Astrocyte (in vitro differentiated cells and primary cell): ENCODE data around the gene MICALL2. TPM values are rescaled to one million over a fixed set of nuclear protein-coding genes. Genes with fewer than 3 reads are reported as not detected.

Experiments
- DNase-seq: peaks from one replicate; pipeline ENCODE4 v3.0.0-alpha.2; 2010; ENCODE audit warnings: low read depth
- FAIRE-seq: peaks from 2 replicates; lab custom pipeline; 2011; peaks lifted over from hg19 to GRCh38; lab: Jason Lieb, UNC
- H2AFZ ChIP-seq: 2 replicates; pipeline ENCODE4 v1.6.0; 2012; ENCODE audit warnings: low read depth, low read length, inconsistent platforms
- H3K27ac ChIP-seq: 2 replicates; pipeline ENCODE4 v1.5.1; 2011; ENCODE audit warnings: low read depth, low read length, inconsistent platforms
- H3K27me3 ChIP-seq: 2 replicates; pipeline ENCODE4 v1.6.0; 2011; ENCODE audit warnings: low read length, inconsistent platforms; ENCODE audit not compliant: insufficient read depth
- H3K36me3 ChIP-seq: 2 replicates; pipeline ENCODE4 v1.5.1; 2011; ENCODE audit warnings: low read length, inconsistent platforms; ENCODE audit not compliant: insufficient read depth
- H3K4me1 ChIP-seq: 2 replicates; pipeline ENCODE4 v1.5.1; 2011; ENCODE audit warnings: low read length, inconsistent platforms; ENCODE audit not compliant: insufficient read depth
- H3K4me2 ChIP-seq: 2 replicates; pipeline ENCODE4 v1.6.0; 2012; ENCODE audit warnings: low read length, inconsistent platforms
- H3K4me3 ChIP-seq: 2 replicates; pipeline ENCODE4 v1.5.1; 2011; ENCODE audit warnings: low read depth, mild to moderate bottlenecking, low read length, inconsistent platforms; ENCODE audit not compliant: insufficient read depth
- H3K79me2 ChIP-seq: 2 replicates; pipeline ENCODE4 v1.6.0; 2012; ENCODE audit warnings: mild to moderate bottlenecking, low read length, inconsistent platforms; ENCODE audit not compliant: insufficient read depth
- H3K9ac ChIP-seq: 2 replicates; pipeline ENCODE4 v1.6.0; 2012; ENCODE audit warnings: mild to moderate bottlenecking, low read length, inconsistent platforms
- H3K9me3 ChIP-seq: 2 replicates; pipeline ENCODE4 v1.5.1; 2012; ENCODE audit warnings: low read depth, mild to moderate bottlenecking, low read length, inconsistent platforms; ENCODE audit not compliant: insufficient read depth
- H4K20me1 ChIP-seq: 2 replicates; pipeline ENCODE4 v1.6.0; 2012; ENCODE audit warnings: low read length, inconsistent platforms; ENCODE audit not compliant: insufficient read depth
- H3K27ac Mint-ChIP-seq: one replicate; pipeline ENCODE4 v1.8.0; 2021; ENCODE audit warnings: mild to moderate bottlenecking, mixed read lengths; ENCODE audit not compliant: unreplicated experiment
- H3K27me3 Mint-ChIP-seq: one replicate; pipeline ENCODE4 v1.8.0; 2021; ENCODE audit warnings: low read depth, mixed read lengths; ENCODE audit not compliant: unreplicated experiment
- H3K36me3 Mint-ChIP-seq: one replicate; pipeline ENCODE4 v1.8.0; 2021; ENCODE audit warnings: low read depth, mixed read lengths; ENCODE audit not compliant: unreplicated experiment
- H3K4me1 Mint-ChIP-seq: one replicate; pipeline ENCODE4 v1.8.0; 2021; ENCODE audit warnings: low read depth, mixed read lengths; ENCODE audit not compliant: unreplicated experiment
- H3K4me3 Mint-ChIP-seq: one replicate; pipeline ENCODE4 v1.8.0; 2021; ENCODE audit warnings: mild to moderate bottlenecking, moderate library complexity, mixed read lengths; ENCODE audit not compliant: unreplicated experiment
- H3K9me3 Mint-ChIP-seq: one replicate; pipeline ENCODE4 v1.8.0; 2021; ENCODE audit warnings: mild to moderate bottlenecking, mixed read lengths; ENCODE audit not compliant: unreplicated experiment
- CTCF ChIP-seq: IDR thresholded peaks from 2 replicates; pipeline ENCODE4 v1.5.1; 2011; ENCODE audit warnings: low read depth, mild to moderate bottlenecking, inconsistent platforms, low read length, moderate library complexity; ENCODE audit not compliant: insufficient read depth
- EZH2 ChIP-seq: IDR thresholded peaks from 2 replicates; pipeline ENCODE4 v1.6.1; 2012; ENCODE audit warnings: mild to moderate bottlenecking, low read length, inconsistent platforms; ENCODE audit not compliant: insufficient read depth
- total RNA-seq: library from RNA; stranded (reverse); gene quantifications from 2 replicates; pipeline ENCODE4 v1.2.1, GENCODE V29; 2021

Gene MICALL2
- total RNA-seq, 1 donor from 2014 or later, result 43.4 TPM

- H3K9me3 ChIP-seq, result no peaks in the 10 kb centered on the region
- Mint-ChIP-seq H3K36me3 (peaks cover 15% of the 10 kb centered on the region), H3K4me3 (no peak overlapping the region), H3K4me1 (no peaks in the 10 kb centered on the region), H3K27me3 (no peaks in the 10 kb centered on the region), H3K9me3 (no peaks in the 10 kb centered on the region), H3K27ac (no peak overlapping the region)
- H4K20me1 ChIP-seq, result peaks cover 9% of the 10 kb centered on the region
- no peaks in the 10 kb centered on the region for H3K79me2 ChIP-seq
- H3K27ac ChIP-seq, result no peak overlapping the region
- FAIRE-seq, result no peak
- no peak overlapping the region for H3K9ac ChIP-seq
- peaks cover 3% of the 10 kb centered on the region for H3K36me3 ChIP-seq
- no peaks in the 10 kb centered on the region for H3K27me3 ChIP-seq
- H3K4me3 ChIP-seq, result no peak overlapping the region
- H3K4me2 ChIP-seq, result no peak overlapping the region
- TF ChIP-seq CTCF (no peak), EZH2 (no peak)
- H3K4me1 ChIP-seq, result no peaks in the 10 kb centered on the region
- no peak for DNase-seq
- no peak overlapping the region for H2AFZ ChIP-seq
Observed at GRCh38 chr7:1493129-1493528, 33.9 kb upstream of the MICALL2 start.

GRCh38 chr7:1492640-1493039, 33.4 kb upstream of the MICALL2 start:
- no peak overlapping the region for H3K27ac ChIP-seq
- no peak overlapping the region for H3K4me3 Mint-ChIP-seq
- H3K4me1 Mint-ChIP-seq, result no peaks in the 10 kb centered on the region
- no peak overlapping the region for H2AFZ ChIP-seq
- no peaks in the 10 kb centered on the region for H3K27me3 Mint-ChIP-seq
- peaks cover 15% of the 10 kb centered on the region for H3K36me3 Mint-ChIP-seq
- H4K20me1 ChIP-seq, result peaks cover 9% of the 10 kb centered on the region
- H3K4me1 ChIP-seq, result no peaks in the 10 kb centered on the region
- no peaks in the 10 kb centered on the region for H3K27me3 ChIP-seq
- H3K79me2 ChIP-seq, result no peaks in the 10 kb centered on the region
- TF ChIP-seq CTCF, result no peak
- TF ChIP-seq EZH2, result no peak
- FAIRE-seq, result no peak
- no peak overlapping the region for H3K27ac Mint-ChIP-seq
- no peak for DNase-seq
- H3K9me3 ChIP-seq, result no peaks in the 10 kb centered on the region
- peaks cover 3% of the 10 kb centered on the region for H3K36me3 ChIP-seq
- no peak overlapping the region for H3K4me2 ChIP-seq
- H3K9ac ChIP-seq, result no peak overlapping the region
- H3K9me3 Mint-ChIP-seq, result no peaks in the 10 kb centered on the region
- H3K4me3 ChIP-seq, result no peak overlapping the region

GRCh38 chr7:1492221-1492620, 33.0 kb upstream of the MICALL2 start:
- TF ChIP-seq CTCF (no peak), EZH2 (no peak)
- Histone ChIP-seq H3K4me3 (no peak overlapping the region), H3K27me3 (no peaks in the 10 kb centered on the region), H2AFZ (no peak overlapping the region), H3K4me1 (no peaks in the 10 kb centered on the region), H3K27ac (no peak overlapping the region), H3K79me2 (no peaks in the 10 kb centered on the region), H4K20me1 (peaks cover 9% of the 10 kb centered on the region), H3K36me3 (peaks cover 3% of the 10 kb centered on the region), H3K9me3 (no peaks in the 10 kb centered on the region), H3K4me2 (no peak overlapping the region), H3K9ac (no peak overlapping the region)
- H3K27me3 Mint-ChIP-seq, result no peaks in the 10 kb centered on the region
- no peak overlapping the region for H3K4me3 Mint-ChIP-seq
- H3K36me3 Mint-ChIP-seq, result peaks cover 15% of the 10 kb centered on the region
- DNase-seq, result no peak
- no peak overlapping the region for H3K27ac Mint-ChIP-seq
- H3K9me3 Mint-ChIP-seq, result no peaks in the 10 kb centered on the region
- FAIRE-seq, result no peak
- no peaks in the 10 kb centered on the region for H3K4me1 Mint-ChIP-seq
